ENCODE results near the gene ADRA2B.
"Not testable (repeated sequence)": the region's sequence is repeated elsewhere in the genome, so short reads cannot be mapped to it uniquely, and the experiment has no call there.

The ADRA2B gene

GRCh38 chr2:96065381-96065930, 50.9 kb downstream of the ADRA2B start:
- DNase-seq, result no peak
- TF ChIP-seq GATA1 (IDR thresholded peaks at IDR 0.05; ENCODE audit: low read depth, low read length), result no peak
- TF ChIP-seq POLR2A (IDR thresholded peaks at IDR 0.05; ENCODE audit: low read length), result no peak

GRCh38 chr2:96064760-96065159, 51.6 kb downstream of the ADRA2B start:
- not testable (repeated sequence) for DNase-seq

- not testable (repeated sequence) for DNase-seq
Measured at GRCh38 chr2:96064047-96064675, 52.2 kb downstream of the ADRA2B start.

GRCh38 chr2:96063116-96063899, 53.1 kb downstream of the ADRA2B start:
- not testable (repeated sequence) for DNase-seq

Measured in erythroblast (primary cell).